GM12873 (cell line): ENCODE data around the gene NEGR1.

Experiments
- CTCF ChIP-seq: IDR thresholded peaks from 2 replicates; pipeline ENCODE4 v1.5.1; 2012; ENCODE audit warnings: low read depth, mild to moderate bottlenecking, moderate library complexity, low read length, control low read depth; ENCODE audit not compliant: insufficient read depth; ENCODE audit errors: missing control alignments

NEGR1 gene

GRCh38 chr1:71987181-71987580 lies 295.2 kb downstream of the NEGR1 start:
- no peak for TF ChIP-seq CTCF

- TF ChIP-seq CTCF = no peak
Observed at GRCh38 chr1:71986160-71986559, 296.2 kb downstream of the NEGR1 start.

DNA sequence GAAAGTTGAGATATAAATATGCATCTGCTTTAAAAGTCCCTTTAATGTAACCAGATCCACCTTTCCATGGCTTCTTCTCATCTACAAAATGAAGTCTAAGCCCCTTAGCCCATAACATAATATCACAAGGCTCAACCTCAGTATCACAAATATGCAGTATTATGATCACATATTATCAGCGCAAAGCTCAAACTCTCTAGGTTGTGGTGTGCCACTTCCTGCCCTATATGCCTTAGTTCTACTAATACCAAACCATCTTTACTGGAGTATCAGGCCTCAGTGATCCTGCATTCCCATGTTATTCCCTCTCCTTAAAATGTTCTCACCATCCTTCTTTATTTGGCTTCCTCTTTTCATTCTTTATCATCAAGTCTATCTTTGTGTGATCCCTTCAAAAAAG lies 301.8 kb downstream of the NEGR1 start:
- TF ChIP-seq CTCF = no peak

DNA sequence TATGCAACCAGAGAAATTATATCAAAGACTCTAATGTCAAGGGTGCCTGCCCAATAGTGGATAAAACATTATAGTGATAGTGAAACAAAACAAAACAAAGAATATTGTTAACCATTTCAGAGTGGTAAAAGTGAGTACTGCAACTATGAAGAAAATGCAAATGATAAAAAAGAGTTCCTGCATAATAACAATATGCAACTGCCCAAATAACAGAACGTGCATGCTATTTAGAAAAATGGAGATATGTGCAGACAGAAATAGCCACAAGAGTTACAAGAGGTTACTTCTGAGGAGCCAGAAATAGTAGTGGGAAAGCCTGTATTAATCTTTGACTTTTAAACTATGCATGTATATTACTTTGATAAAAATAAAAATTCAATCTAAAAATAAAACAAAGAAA lies 302.5 kb downstream of the NEGR1 start:
- no peak for TF ChIP-seq CTCF

GRCh38 chr1:71967670-71968069 lies 314.7 kb downstream of the NEGR1 start:
- TF ChIP-seq CTCF = no peak

DNA sequence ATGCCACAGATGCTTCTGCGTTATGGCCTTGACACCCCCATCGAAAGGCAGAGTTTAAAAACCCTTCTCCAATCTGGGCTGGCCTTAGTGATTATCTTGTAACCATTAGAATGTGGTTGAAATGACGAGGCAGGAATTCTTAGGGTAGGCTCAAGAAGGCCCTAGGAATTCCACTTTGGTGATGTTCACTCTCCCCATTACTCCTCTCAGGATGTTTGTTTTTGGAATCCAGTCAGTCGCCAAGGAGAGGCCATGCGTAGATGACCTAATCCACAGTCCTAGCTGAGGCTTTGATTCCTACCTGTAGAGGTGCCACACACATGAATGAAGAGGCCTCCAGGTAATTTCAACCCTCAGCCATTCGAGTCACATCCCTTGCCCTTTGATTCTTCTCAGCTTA lies 318.2 kb downstream of the NEGR1 start:
- TF ChIP-seq CTCF = no peak

DNA sequence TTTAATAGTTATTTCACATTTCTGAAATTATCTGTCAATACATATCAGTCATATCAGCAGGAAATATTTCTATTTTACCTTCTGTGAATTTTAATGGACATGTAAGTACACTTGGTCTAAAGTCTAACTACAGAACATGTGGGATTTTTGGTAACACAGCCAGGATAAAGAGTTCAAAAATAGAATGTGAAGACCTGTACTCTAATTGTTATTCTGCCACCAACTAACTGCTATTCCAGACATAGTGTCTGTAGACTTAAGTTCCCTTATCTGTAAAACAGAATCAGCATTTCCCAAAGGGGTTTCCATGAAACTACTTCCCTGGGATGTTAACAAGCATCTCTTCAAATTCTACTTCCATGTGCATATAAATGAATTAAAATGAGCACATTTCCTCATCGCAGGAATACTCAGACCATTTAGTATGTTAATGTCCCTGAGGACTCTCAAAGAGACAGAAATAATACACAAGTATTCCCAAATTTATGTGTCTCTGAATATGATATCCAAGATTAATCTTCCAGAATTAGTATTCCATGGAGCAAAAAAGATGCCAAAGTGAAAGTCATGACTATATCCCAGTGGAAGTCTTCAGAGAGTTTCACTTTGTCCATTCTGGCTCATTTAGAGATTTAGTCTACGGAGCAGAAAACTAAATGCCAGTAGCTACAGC lies 325.6 kb downstream of the NEGR1 start:
- TF ChIP-seq CTCF = no peak
